Liver (tissue), 9 donors: ENCODE data around the gene THSD4. TPM values are rescaled to one million over a fixed set of nuclear protein-coding genes. Genes with fewer than 3 reads are reported as not detected.

Source experiments
- DNase-seq: peaks from one replicate; pipeline ENCODE4 v3.0.0-alpha.2; 2017; ENCODE audit warnings: low spot score
- H3K27ac ChIP-seq, 2 donors: one replicate each; pipeline ENCODE4 v1.7.0; 2013; ENCODE audit warnings: inconsistent platforms in 2 of 2, low read length in 2 of 2, control low read depth in 1 of 2, low read depth in 1 of 2, mild to moderate bottlenecking in 1 of 2
- H3K27me3 ChIP-seq, 4 donors: one replicate each; pipeline versions ENCODE4 v1.6.1 to v1.7.0; 2013; ENCODE audit warnings: low read length in 3 of 4, inconsistent platforms in 1 of 4, mild to moderate bottlenecking in 1 of 4, moderate library complexity in 1 of 4; ENCODE audit not compliant: control insufficient read depth in 4 of 4, insufficient read depth in 4 of 4
- H3K36me3 ChIP-seq, 4 donors: one replicate each; pipeline versions ENCODE4 v1.6.1 to v1.7.0; 2013; ENCODE audit warnings: low read length in 3 of 4, mild to moderate bottlenecking in 3 of 4, low read depth in 1 of 4, moderate library complexity in 1 of 4; ENCODE audit not compliant: control insufficient read depth in 4 of 4, insufficient read depth in 3 of 4
- H3K4me1 ChIP-seq, 4 donors: one replicate each; pipeline versions ENCODE4 v1.6.1 to v1.7.0; 2013; ENCODE audit warnings: low read length in 3 of 4, mild to moderate bottlenecking in 3 of 4, moderate library complexity in 1 of 4; ENCODE audit not compliant: control insufficient read depth in 4 of 4, insufficient read depth in 4 of 4
- H3K4me3 ChIP-seq, 3 donors: one replicate each; pipeline versions ENCODE4 v1.6.1 to v1.7.0; 2013; ENCODE audit warnings: low read length in 3 of 3, control low read depth in 1 of 3, low read depth in 1 of 3, mild to moderate bottlenecking in 1 of 3
- H3K9ac ChIP-seq, 2 donors: one replicate each; pipeline ENCODE4 v1.7.0; 2013; ENCODE audit warnings: low read length in 2 of 2, mild to moderate bottlenecking in 2 of 2, moderate library complexity in 2 of 2, control low read depth in 1 of 2, low read depth in 1 of 2
- H3K9me3 ChIP-seq, 4 donors: one replicate each; pipeline versions ENCODE4 v1.6.1 to v1.7.0; 2013; ENCODE audit warnings: low read length in 3 of 4; ENCODE audit not compliant: control insufficient read depth in 4 of 4
- ATF3 ChIP-seq: IDR thresholded peaks from 2 replicates; pipeline ENCODE4 v1.6.1; 2016; ENCODE audit warnings: antibody characterized with exemption
- CTCF ChIP-seq: fragments of 150-350 bp; IDR thresholded peaks from 2 replicates; pipeline ENCODE4 v1.5.1; 2017; ENCODE audit warnings: improper control_type of control experiment, low read depth, low read length; ENCODE audit not compliant: missing input control
- EGR1 ChIP-seq, 2 donors: IDR thresholded peaks; 2 replicates each; pipeline ENCODE4 v1.6.1; 2016 to 2018; ENCODE audit warnings: antibody characterized with exemption in 2 of 2, low read depth in 2 of 2
- FOXA1 ChIP-seq: IDR thresholded peaks from 2 replicates; pipeline ENCODE4 v1.6.1; 2016; ENCODE audit warnings: antibody characterized with exemption
- FOXA2 ChIP-seq: IDR thresholded peaks from 2 replicates; pipeline ENCODE4 v1.6.1; 2016; ENCODE audit warnings: antibody characterized with exemption
- GABPA ChIP-seq, 2 donors: IDR thresholded peaks in 1 of 2; conservative IDR thresholded peaks in 1 of 2; 2 replicates each; pipeline ENCODE4 v1.6.1; 2016; ENCODE audit warnings: antibody characterized with exemption in 2 of 2, mild to moderate bottlenecking in 1 of 2, moderate library complexity in 1 of 2
- HNF4A ChIP-seq, 2 donors: conservative IDR thresholded peaks; 2 replicates each; pipeline ENCODE4 v1.6.1; 2016; ENCODE audit warnings: antibody characterized with exemption in 2 of 2, mild to moderate bottlenecking in 2 of 2
- HNF4G ChIP-seq: IDR thresholded peaks from 2 replicates; pipeline ENCODE4 v1.6.1; 2016; ENCODE audit warnings: antibody characterized with exemption
- MAX ChIP-seq: IDR thresholded peaks from 2 replicates; pipeline ENCODE4 v1.6.1; 2016; ENCODE audit warnings: antibody characterized with exemption
- NR2F2 ChIP-seq: IDR thresholded peaks from 2 replicates; pipeline ENCODE4 v1.6.1; 2016; ENCODE audit warnings: antibody characterized with exemption
- REST ChIP-seq: IDR thresholded peaks from 2 replicates; pipeline ENCODE4 v1.6.1; 2016; ENCODE audit warnings: antibody characterized with exemption, mild to moderate bottlenecking
- RXRA ChIP-seq, 2 donors: IDR thresholded peaks; 2 replicates each; pipeline ENCODE4 v1.6.1; 2017 to 2018; ENCODE audit warnings: antibody characterized with exemption in 2 of 2, mild to moderate bottlenecking in 1 of 2
- SP1 ChIP-seq: IDR thresholded peaks from 2 replicates; pipeline ENCODE4 v1.6.1; 2018; ENCODE audit warnings: antibody characterized with exemption, mild to moderate bottlenecking
- TAF1 ChIP-seq: conservative IDR thresholded peaks from 2 replicates; pipeline ENCODE4 v1.6.1; 2016; ENCODE audit warnings: antibody characterized with exemption, mild to moderate bottlenecking
- YY1 ChIP-seq: IDR thresholded peaks from 2 replicates; pipeline ENCODE4 v1.6.1; 2016; ENCODE audit warnings: antibody characterized with exemption, mild to moderate bottlenecking
- WGBS: extraction: QIAGEN DNeasy Blood & Tissue Kit; methylation state at CpG from one replicate; pipeline ENCODE4 v1.1.7; 2013; 5-methylcytosine and 5-hydroxymethylcytosine counted together
- polyA plus RNA-seq, 2 donors: library from polyadenylated mRNA; stranded (reverse) in 1 of 2; unstranded in 1 of 2; fragments of 200-250 nt in 1 of 2; fragments of >200 nt in 1 of 2; fragmentation: Nextera tagmentation in 1 of 2; extraction: Ambion mirVana in 1 of 2; gene quantifications; one replicate each; pipeline versions ENCODE4 v1.2.1 to v1.2.3, GENCODE V29; 2013 to 2015
- total RNA-seq, 2 donors: library from RNA; depleted of rRNA; stranded (reverse); fragments of >200 nt; gene quantifications; one replicate each; pipeline ENCODE4 v1.2.3, GENCODE V29; 2014
- donor health status: healthy.
- donor health status: healthy.
- donor health status: healthy.
- donor health status: healthy.
- donor health status: healthy.

Gene THSD4
- total and polyA plus RNA-seq, 4 donors = 0.23 to 11.5 (median 1.9) TPM

- WGBS = 87% methylated on average over 4 of the region's 4 CpGs
- H3K4me1 ChIP-seq = peaks cover 7 to 37% (median 29%) of the 10 kb centered on the region in 4 donors
- no peak overlapping the region for H3K9ac ChIP-seq
- no peak overlapping the region for H3K4me3 ChIP-seq
- no peak overlapping the region for H3K27ac ChIP-seq
- TF ChIP-seq NR2F2 (no peak), YY1 (no peak), REST (no peak), RXRA (IDR thresholded peaks at IDR 0.05) (no peak), FOXA2 (no peak), MAX (no peak), SP1 (no peak), HNF4A (conservative IDR thresholded peaks at IDR 0.05) (no peak)
- no peak for DNase-seq
- H3K36me3 ChIP-seq = no peaks in the 10 kb centered on the region
- no peaks in the 10 kb centered on the region for H3K9me3 ChIP-seq
- no peaks in the 10 kb centered on the region for H3K27me3 ChIP-seq
Observed at GRCh38 chr15:71734709-71735384, 619.6 kb downstream of the THSD4 start.

- TF ChIP-seq RXRA (IDR thresholded peaks at IDR 0.05) (no peak), FOXA1 (no peak), FOXA2 (no peak), HNF4G (no peak), GABPA (IDR thresholded peaks at IDR 0.05 in 1 of 2, conservative IDR thresholded peaks at IDR 0.05 in 1 of 2) (no peak), ATF3 (no peak)
- Histone ChIP-seq H3K27me3 (no peaks in the 10 kb centered on the region), H3K9ac (no peak overlapping the region), H3K36me3 (no peaks in the 10 kb centered on the region), H3K4me3 (no peak overlapping the region), H3K4me1 (peaks cover 7 to 36% (median 29%) of the 10 kb centered on the region in 4 donors), H3K9me3 (no peaks in the 10 kb centered on the region), H3K27ac (no peak overlapping the region)
- DNase-seq = no peak
- WGBS = 91% methylated on average over 2 of the region's 2 CpGs
Observed at GRCh38 chr15:71735385-71735757, 620.1 kb downstream of the THSD4 start.

- Histone ChIP-seq H3K4me1 (peaks cover 7 to 27% (median 21%) of the 10 kb centered on the region in 4 donors), H3K4me3 (no peak overlapping the region), H3K36me3 (no peaks in the 10 kb centered on the region), H3K27me3 (no peaks in the 10 kb centered on the region), H3K9ac (no peak overlapping the region), H3K27ac (peak overlapping the region in 1 of 2 donors; percentile 55), H3K9me3 (no peaks in the 10 kb centered on the region)
- WGBS = 86% methylated on average over 6 of the region's 6 CpGs
- DNase-seq = no peak
- TF ChIP-seq TAF1 (no peak), EGR1 (IDR thresholded peaks at IDR 0.05; ENCODE audit: low read depth in 2 of 2) (no peak), REST (no peak), CTCF (no peak), NR2F2 (no peak), FOXA2 (no peak), SP1 (no peak)
Observed at GRCh38 chr15:71736286-71736947, 621.1 kb downstream of the THSD4 start.
